GM23248 (cell line): ENCODE data around the gene SETD2.

ENCODE experiments used
- EZH2 ChIP-seq: fragments of 200-600 bp; sonication (generic); IDR thresholded peaks from 2 replicates; pipeline ENCODE4 v1.6.1; 2018; ENCODE audit warnings: antibody characterized with exemption, mild to moderate bottlenecking; ENCODE audit not compliant: insufficient read depth, poor library complexity, severe bottlenecking
- EZH2phosphoT487 ChIP-seq: fragments of 200-600 bp; sonication (generic); IDR thresholded peaks from 2 replicates; pipeline ENCODE4 v1.6.1; 2018; ENCODE audit warnings: antibody characterized with exemption, moderate library complexity, mild to moderate bottlenecking, low read depth; ENCODE audit not compliant: insufficient read depth

- no peak for TF ChIP-seq EZH2phosphoT487
- TF ChIP-seq EZH2, result no peak
These were observed 35.8 kb downstream of the SETD2 start for GRCh38 chr3:47128137-47128536.
